HG02759 (cell line): ENCODE data around the gene EPSTI1.
"Not testable (repeated sequence)": the region's sequence is repeated elsewhere in the genome, so short reads cannot be mapped to it uniquely, and the experiment has no call there.

Experiments used
- ATAC-seq: cut with Tn5 transposase; IDR thresholded peaks from one replicate; pipeline ENCODE4 v1.9.1; 2021; ENCODE audit warnings: mild to moderate bottlenecking, moderate library complexity; ENCODE audit not compliant: unreplicated experiment

EPSTI1 gene

GRCh38 chr13:42895776-42896175 is 96.3 kb downstream of the EPSTI1 start:
- no peak for ATAC-seq

- no peak for ATAC-seq
These were observed 97.2 kb downstream of the EPSTI1 start for GRCh38 chr13:42894765-42895243.

GRCh38 chr13:42893214-42893671 is 98.8 kb downstream of the EPSTI1 start:
- no peak for ATAC-seq

GRCh38 chr13:42892760-42893159 is 99.3 kb downstream of the EPSTI1 start:
- ATAC-seq: no peak

GRCh38 chr13:42891591-42891990 is 100.5 kb downstream of the EPSTI1 start:
- ATAC-seq: no peak

- no peak for ATAC-seq
These were observed 106.7 kb downstream of the EPSTI1 start for GRCh38 chr13:42885325-42885724.

GRCh38 chr13:42883771-42884467 is 108.1 kb downstream of the EPSTI1 start:
- no peak for ATAC-seq

GRCh38 chr13:42883142-42883541 is 108.9 kb downstream of the EPSTI1 start:
- no peak for ATAC-seq

GRCh38 chr13:42880056-42880605 is 111.9 kb downstream of the EPSTI1 start:
- no peak for ATAC-seq

GRCh38 chr13:42878721-42879120 is 113.3 kb downstream of the EPSTI1 start:
- ATAC-seq: no peak

GRCh38 chr13:42876887-42877545 is 115.0 kb downstream of the EPSTI1 start:
- no peak for ATAC-seq

- ATAC-seq: peak; percentile 97
These were observed 115.7 kb downstream of the EPSTI1 start for GRCh38 chr13:42876270-42876714.

- no peak for ATAC-seq
These were observed 116.4 kb downstream of the EPSTI1 start for GRCh38 chr13:42875475-42876269.

- no peak for ATAC-seq
These were observed 117.8 kb downstream of the EPSTI1 start for GRCh38 chr13:42874221-42874620.

- no peak for ATAC-seq
These were observed 119.0 kb downstream of the EPSTI1 start for GRCh38 chr13:42873081-42873480.

GRCh38 chr13:42867232-42867631 is 124.8 kb downstream of the EPSTI1 start:
- ATAC-seq: no peak

- no peak for ATAC-seq
These were observed 126.3 kb downstream of the EPSTI1 start for GRCh38 chr13:42865768-42866102.

- ATAC-seq: no peak
These were observed 126.9 kb downstream of the EPSTI1 start for GRCh38 chr13:42864952-42865767.

GRCh38 chr13:42862370-42862769 is 129.7 kb downstream of the EPSTI1 start:
- ATAC-seq: not testable (repeated sequence)

GRCh38 chr13:42860485-42860884 is 131.6 kb downstream of the EPSTI1 start:
- no peak for ATAC-seq
